GM23248 (cell line): ENCODE results near the gene BRINP3. TPM values are rescaled to one million over a fixed set of nuclear protein-coding genes. Genes with fewer than 3 reads are reported as not detected.

Source experiments
- DNase-seq: peaks from one replicate; pipeline ENCODE4 v3.0.0-alpha.2; 2015
- H2AFZ ChIP-seq: fragments of 200-600 bp; sonication (generic); 2 replicates; pipeline ENCODE4 v1.6.1; 2016; ENCODE audit warnings: antibody characterized with exemption
- H3F3A ChIP-seq: fragments of 200-600 bp; sonication (generic); 2 replicates; pipeline ENCODE4 v1.6.1; 2016; ENCODE audit warnings: mild to moderate bottlenecking, antibody characterized with exemption, mixed run types; ENCODE audit not compliant: insufficient read depth
- H3K27ac ChIP-seq: fragments of 200-600 bp; sonication (generic); 2 replicates; pipeline ENCODE4 v1.5.1; 2016; ENCODE audit warnings: mild to moderate bottlenecking
- H3K27me3 ChIP-seq: fragments of 200-600 bp; sonication (generic); replicated peaks from 2 replicates; pipeline ENCODE4 v1.6.1; 2016; ENCODE audit warnings: mild to moderate bottlenecking; ENCODE audit not compliant: insufficient read depth
- H3K36me3 ChIP-seq: fragments of 200-600 bp; sonication (generic); 2 replicates; pipeline ENCODE4 v1.6.1; 2016; ENCODE audit warnings: low read depth, mild to moderate bottlenecking
- H3K4me1 ChIP-seq: fragments of 200-600 bp; sonication (generic); 2 replicates; pipeline ENCODE4 v1.6.1; 2016; ENCODE audit warnings: mild to moderate bottlenecking; ENCODE audit not compliant: insufficient read depth
- H3K4me2 ChIP-seq: fragments of 200-600 bp; sonication (generic); one replicate; pipeline ENCODE4 v1.6.1; 2016; ENCODE audit warnings: mild to moderate bottlenecking; ENCODE audit not compliant: unreplicated experiment
- H3K4me3 ChIP-seq: fragments of 200-600 bp; sonication (generic); 2 replicates; pipeline ENCODE4 v1.5.1; 2016; ENCODE audit warnings: mild to moderate bottlenecking
- H3K79me2 ChIP-seq: fragments of 200-600 bp; sonication (generic); 2 replicates; pipeline ENCODE4 v1.6.1; 2016; ENCODE audit warnings: mild to moderate bottlenecking; ENCODE audit not compliant: insufficient read depth
- H3K9ac ChIP-seq: fragments of 200-600 bp; sonication (generic); 2 replicates; pipeline ENCODE4 v1.6.1; 2016; ENCODE audit warnings: mild to moderate bottlenecking
- H3K9me2 ChIP-seq: fragments of 200-600 bp; sonication (generic); 2 replicates; pipeline ENCODE4 v1.6.1; 2016; ENCODE audit warnings: mixed run types, mild to moderate bottlenecking, moderate library complexity; ENCODE audit not compliant: insufficient read depth
- H3K9me3 ChIP-seq: fragments of 200-600 bp; sonication (generic); one replicate; pipeline ENCODE4 v1.6.1; 2017; ENCODE audit warnings: low read depth
- H4K20me1 ChIP-seq: fragments of 200-600 bp; sonication (generic); 2 replicates; pipeline ENCODE4 v1.6.0; 2016; ENCODE audit not compliant: insufficient read depth
- EZH2 ChIP-seq: fragments of 200-600 bp; sonication (generic); IDR thresholded peaks from 2 replicates; pipeline ENCODE4 v1.6.1; 2018; ENCODE audit warnings: antibody characterized with exemption, mild to moderate bottlenecking; ENCODE audit not compliant: insufficient read depth, poor library complexity, severe bottlenecking
- EZH2phosphoT487 ChIP-seq: fragments of 200-600 bp; sonication (generic); IDR thresholded peaks from 2 replicates; pipeline ENCODE4 v1.6.1; 2018; ENCODE audit warnings: antibody characterized with exemption, moderate library complexity, mild to moderate bottlenecking, low read depth; ENCODE audit not compliant: insufficient read depth
- WGBS, 2 experiments: methylation state at CpG; one replicate each; pipeline ENCODE4 v1.1.6; 2015 to 2017; ENCODE audit warnings: low lambda C conversion rate in 2 of 2, low coverage in 1 of 2; ENCODE audit errors: missing lambda C conversion rate in 2 of 2; 5-methylcytosine and 5-hydroxymethylcytosine counted together
- in situ Hi-C: fragments of 300-500 bp; cut with MboI; formaldehyde crosslinking; loops from 2 replicates; pipeline ENCODE4 v1.15.0; 2020
- polyA plus RNA-seq: library from polyadenylated mRNA; unstranded; fragments of >200 nt; fragmentation: Nextera tagmentation; extraction: Ambion mirVana; gene quantifications from 2 replicates; pipeline ENCODE4 v1.2.1, GENCODE V29; 2016
- total RNA-seq: library from RNA; depleted of rRNA; stranded (reverse); fragments of >200 nt; shearing (Covaris generic); gene quantifications from 2 replicates; pipeline ENCODE4 v1.2.3, GENCODE V29; 2014

The BRINP3 gene
- total and polyA plus RNA-seq, 2 experiments from 2014 or later: not detected

- H3K27me3 ChIP-seq: no peaks in the 10 kb centered on the region
- no peaks in the 10 kb centered on the region for H3F3A ChIP-seq
- TF ChIP-seq EZH2 (no peak), EZH2phosphoT487 (no peak)
- in situ Hi-C loops: no loop called here
- DNase-seq: no peak
- H3K9me2 ChIP-seq: no peaks in the 10 kb centered on the region
- H3K4me2 ChIP-seq: no peak overlapping the region
- H3K4me3 ChIP-seq: no peak overlapping the region
- no peaks in the 10 kb centered on the region for H3K36me3 ChIP-seq
- 36 to 40% methylated on average over 3 of the region's 3 CpGs for WGBS, 2 experiments
- H3K4me1 ChIP-seq: no peaks in the 10 kb centered on the region
- H4K20me1 ChIP-seq: no peaks in the 10 kb centered on the region
- no peak overlapping the region for H3K27ac ChIP-seq
- H2AFZ ChIP-seq: no peak overlapping the region
- H3K9me3 ChIP-seq: no peaks in the 10 kb centered on the region
- no peaks in the 10 kb centered on the region for H3K79me2 ChIP-seq
- no peak overlapping the region for H3K9ac ChIP-seq
Measured at GRCh38 chr1:190067592-190067991, 410.1 kb downstream of the BRINP3 start.

GRCh38 chr1:190066011-190066410, 411.7 kb downstream of the BRINP3 start:
- no peak for DNase-seq
- no peak overlapping the region for H3K4me2 ChIP-seq
- H3K27me3 ChIP-seq: no peaks in the 10 kb centered on the region
- WGBS, 2 experiments: 5 to 21% methylated on average over 2 of the region's 2 CpGs
- no peak overlapping the region for H2AFZ ChIP-seq
- no peak overlapping the region for H3K4me3 ChIP-seq
- no peaks in the 10 kb centered on the region for H3K9me2 ChIP-seq
- H3K9ac ChIP-seq: no peak overlapping the region
- no peaks in the 10 kb centered on the region for H3K9me3 ChIP-seq
- H3K27ac ChIP-seq: no peak overlapping the region
- H4K20me1 ChIP-seq: no peaks in the 10 kb centered on the region
- no peaks in the 10 kb centered on the region for H3K36me3 ChIP-seq
- in situ Hi-C loops: no loop called here
- TF ChIP-seq EZH2 (no peak), EZH2phosphoT487 (no peak)
- H3K4me1 ChIP-seq: no peaks in the 10 kb centered on the region
- no peaks in the 10 kb centered on the region for H3K79me2 ChIP-seq
- H3F3A ChIP-seq: no peaks in the 10 kb centered on the region

- no peaks in the 10 kb centered on the region for H4K20me1 ChIP-seq
- no peak for TF ChIP-seq EZH2phosphoT487
- TF ChIP-seq EZH2: no peak
- H3K4me2 ChIP-seq: no peak overlapping the region
- no peaks in the 10 kb centered on the region for H3K9me2 ChIP-seq
- WGBS, 2 experiments: 29 to 35% methylated on average over 1 of the region's 1 CpG
- in situ Hi-C loops: no loop called here
- no peak for DNase-seq
- H3K9me3 ChIP-seq: no peaks in the 10 kb centered on the region
- H3F3A ChIP-seq: no peaks in the 10 kb centered on the region
- H3K9ac ChIP-seq: no peak overlapping the region
- H3K4me3 ChIP-seq: no peak overlapping the region
- no peak overlapping the region for H3K27ac ChIP-seq
- no peak overlapping the region for H2AFZ ChIP-seq
- H3K36me3 ChIP-seq: no peaks in the 10 kb centered on the region
- H3K4me1 ChIP-seq: no peaks in the 10 kb centered on the region
- no peaks in the 10 kb centered on the region for H3K79me2 ChIP-seq
- H3K27me3 ChIP-seq: no peaks in the 10 kb centered on the region
Measured at GRCh38 chr1:190049314-190049713, 428.4 kb downstream of the BRINP3 start.
